ENCODE measurements around the gene CUL7.
A peak's percentile ranks its signal among the peaks of the same experiment; 100 is the strongest.

The CUL7 gene

GRCh38 chr6:43076464-43077332 lies 23.0 kb upstream of the CUL7 start:
- no peak for DNase-seq

GRCh38 chr6:43075670-43076463 lies 22.2 kb upstream of the CUL7 start, which contains the start of gene PTK7:
Gene PTK7, plus strand, starts transcription at chr6:43076314. Its CDS starts 175 bp downstream, at chr6:43076489.
- DNase-seq, result peak; percentile 7

GRCh38 chr6:43074847-43075669 lies 21.4 kb upstream of the CUL7 start:
- no peak for DNase-seq

GRCh38 chr6:43070028-43070632 lies 16.5 kb upstream of the CUL7 start:
- DNase-seq, result peak; percentile 29

GRCh38 chr6:43062818-43063217 lies 9.2 kb upstream of the CUL7 start:
- no peak for DNase-seq

GRCh38 chr6:43061861-43062260 lies 8.2 kb upstream of the CUL7 start:
- DNase-seq, result no peak

- DNase-seq, result no peak
Measured at GRCh38 chr6:43060755-43061633, 7.3 kb upstream of the CUL7 start.

GRCh38 chr6:43060034-43060754 lies 6.5 kb upstream of the CUL7 start:
- peak; percentile 19 for DNase-seq

GRCh38 chr6:43059168-43060033 lies 5.8 kb upstream of the CUL7 start, which contains the start of the genes KLC4 and MRPL2:
Gene KLC4, plus strand, starts transcription at chr6:43059631. Its CDS starts 1,705 bp downstream, at chr6:43061336.
Gene MRPL2, minus strand, starts transcription at chr6:43059434. Its CDS starts 53 bp downstream, at chr6:43059381.
- peak; percentile 92 for DNase-seq

GRCh38 chr6:43058531-43058930 lies 4.9 kb upstream of the CUL7 start:
- no peak for DNase-seq

- no peak for DNase-seq
Measured at GRCh38 chr6:43055966-43056365, 2.3 kb upstream of the CUL7 start.

- no peak for DNase-seq
Measured at GRCh38 chr6:43054206-43054943, 724 bp upstream of the CUL7 start.

- DNase-seq, result no peak
Measured at GRCh38 chr6:43052842-43053544, 658 bp downstream of the CUL7 start.

- no peak for DNase-seq
Measured at GRCh38 chr6:43052225-43052841, 1.3 kb downstream of the CUL7 start.

GRCh38 chr6:43050981-43051380 lies 2.7 kb downstream of the CUL7 start:
- DNase-seq, result no peak

GRCh38 chr6:43047998-43048397 lies 5.7 kb downstream of the CUL7 start:
- no peak for DNase-seq

GRCh38 chr6:43045371-43045930 lies 8.2 kb downstream of the CUL7 start:
- no peak for DNase-seq
